Suprapubic skin (tissue), 4 donors: ENCODE measurements around the gene MKLN1. TPM values are rescaled to one million over a fixed set of nuclear protein-coding genes. Genes with fewer than 3 reads are reported as not detected.
"Not testable (repeated sequence)": the region's sequence is repeated elsewhere in the genome, so short reads cannot be mapped to it uniquely, and the experiment has no call there.

ENCODE experiments used
- DNase-seq, 2 donors: peaks; one replicate each; pipeline ENCODE4 v3.0.0-alpha.2; 2019; ENCODE audit warnings: low spot score in 2 of 2
- H3K27ac ChIP-seq: fragments of 200-600 bp; sonication (generic); one replicate; pipeline ENCODE4 v1.5.1; 2019
- H3K27me3 ChIP-seq: fragments of 200-600 bp; sonication (generic); one replicate; pipeline ENCODE4 v1.5.1; 2019
- H3K36me3 ChIP-seq: fragments of 200-600 bp; sonication (generic); one replicate; pipeline ENCODE4 v1.5.1; 2019
- H3K4me1 ChIP-seq: fragments of 200-600 bp; sonication (generic); one replicate; pipeline ENCODE4 v1.5.1; 2019
- H3K4me3 ChIP-seq: fragments of 200-600 bp; sonication (generic); one replicate; pipeline ENCODE4 v1.5.1; 2019; ENCODE audit warnings: mild to moderate bottlenecking
- H3K9me3 ChIP-seq: fragments of 200-600 bp; sonication (generic); one replicate; pipeline ENCODE4 v1.5.1; 2019
- EP300 ChIP-seq: sonication (generic); formaldehyde crosslinking; IDR thresholded peaks from one replicate; pipeline ENCODE4 v1.6.1; 2017; ENCODE audit warnings: antibody characterized with exemption
- POLR2A ChIP-seq, 2 donors: fragments of 450-650 bp; IDR thresholded peaks; one replicate each; pipeline ENCODE4 v1.6.1; 2017; ENCODE audit warnings: antibody characterized with exemption in 2 of 2, mild to moderate bottlenecking in 2 of 2, moderate library complexity in 2 of 2
- POLR2AphosphoS5 ChIP-seq, 3 donors: sonication (generic); formaldehyde crosslinking; IDR thresholded peaks; one replicate each; pipeline ENCODE4 v1.6.1; 2017; ENCODE audit warnings: antibody characterized with exemption in 3 of 3
- WGBS: methylation state at CpG from one replicate; pipeline ENCODE4 v1.1.5; 2018; 5-methylcytosine and 5-hydroxymethylcytosine counted together
- total RNA-seq, 4 donors: library from RNA; depleted of rRNA; stranded (reverse); fragments of >200 nt; gene quantifications; one replicate each; pipeline ENCODE4 v1.1.0, GENCODE V29; 2016
- TF ChIP-seq, protein P1 (sequence below), 2 donors: fragments of 200-600 bp in 1 of 2; fragments of 450-650 bp in 1 of 2; sonication (generic) in 1 of 2; IDR thresholded peaks; one replicate each; pipeline ENCODE4 v1.5.1; 2016 to 2019; ENCODE audit warnings: antibody characterized with exemption in 2 of 2, mild to moderate bottlenecking in 1 of 2, moderate library complexity in 1 of 2

MKLN1 gene
- total RNA-seq, 4 donors from 2014 or later, result 32.9 to 76.0 (median 39.9) TPM

- Histone ChIP-seq H3K27ac (no peak overlapping the region), H3K9me3 (no peaks in the 10 kb centered on the region), H3K27me3 (peaks cover 7% of the 10 kb centered on the region), H3K4me1 (peaks cover 15% of the 10 kb centered on the region), H3K4me3 (no peak overlapping the region), H3K36me3 (no peaks in the 10 kb centered on the region)
- TF ChIP-seq EP300 (no peak), POLR2A (IDR thresholded peaks at IDR 0.05) (no peak), POLR2AphosphoS5 (IDR thresholded peaks at IDR 0.05) (no peak)
- TF ChIP-seq, protein P1, sequence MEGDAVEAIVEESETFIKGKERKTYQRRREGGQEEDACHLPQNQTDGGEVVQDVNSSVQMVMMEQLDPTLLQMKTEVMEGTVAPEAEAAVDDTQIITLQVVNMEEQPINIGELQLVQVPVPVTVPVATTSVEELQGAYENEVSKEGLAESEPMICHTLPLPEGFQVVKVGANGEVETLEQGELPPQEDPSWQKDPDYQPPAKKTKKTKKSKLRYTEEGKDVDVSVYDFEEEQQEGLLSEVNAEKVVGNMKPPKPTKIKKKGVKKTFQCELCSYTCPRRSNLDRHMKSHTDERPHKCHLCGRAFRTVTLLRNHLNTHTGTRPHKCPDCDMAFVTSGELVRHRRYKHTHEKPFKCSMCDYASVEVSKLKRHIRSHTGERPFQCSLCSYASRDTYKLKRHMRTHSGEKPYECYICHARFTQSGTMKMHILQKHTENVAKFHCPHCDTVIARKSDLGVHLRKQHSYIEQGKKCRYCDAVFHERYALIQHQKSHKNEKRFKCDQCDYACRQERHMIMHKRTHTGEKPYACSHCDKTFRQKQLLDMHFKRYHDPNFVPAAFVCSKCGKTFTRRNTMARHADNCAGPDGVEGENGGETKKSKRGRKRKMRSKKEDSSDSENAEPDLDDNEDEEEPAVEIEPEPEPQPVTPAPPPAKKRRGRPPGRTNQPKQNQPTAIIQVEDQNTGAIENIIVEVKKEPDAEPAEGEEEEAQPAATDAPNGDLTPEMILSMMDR (IDR thresholded peaks at IDR 0.05), result no peak
- WGBS, result 77% methylated on average over 15 of the region's 15 CpGs
- no peak for DNase-seq
These were observed 184.3 kb downstream of the MKLN1 start for GRCh38 chr7:131511774-131512535.

DNA sequence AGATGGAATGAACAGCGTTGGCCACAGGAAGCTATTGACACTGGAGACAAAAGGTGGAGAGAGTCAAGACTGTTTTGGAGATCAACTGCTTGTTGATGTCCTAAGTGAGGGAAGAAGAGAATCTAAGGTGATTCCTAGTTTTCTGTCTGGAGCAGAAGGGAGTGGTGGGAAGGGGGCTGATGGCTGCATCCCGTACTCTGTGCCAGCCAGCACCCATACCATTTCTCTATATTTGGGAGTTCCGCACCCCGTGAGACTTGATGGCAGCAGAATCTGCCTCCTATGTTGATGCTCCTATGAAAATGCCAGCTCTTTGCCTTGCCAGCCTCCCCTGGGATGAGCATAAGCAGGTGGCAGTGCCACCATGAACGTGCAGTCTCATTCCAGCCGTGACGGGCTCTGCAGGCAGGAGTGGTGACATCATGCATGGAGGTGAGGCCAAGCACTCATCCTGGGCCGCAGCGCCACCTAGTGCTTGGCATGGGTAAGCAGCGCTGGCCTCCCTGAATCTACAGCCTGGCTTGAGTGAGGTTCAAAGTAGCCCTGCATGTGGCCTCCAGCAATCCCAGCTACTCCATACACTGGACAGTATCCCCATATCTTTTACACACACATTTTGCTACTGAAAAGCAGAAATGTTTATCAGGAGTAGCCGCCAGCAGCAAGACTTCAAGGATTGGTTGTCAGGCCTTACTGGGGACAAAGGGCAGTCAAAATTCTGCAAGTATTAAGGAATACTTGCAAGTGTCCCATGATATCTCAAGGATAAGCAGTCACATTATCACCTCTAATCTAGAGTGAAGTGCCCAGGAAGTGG, 185.8 kb downstream of the MKLN1 start:
- Histone ChIP-seq H3K27me3 (peaks cover 4% of the 10 kb centered on the region), H3K36me3 (no peaks in the 10 kb centered on the region), H3K4me3 (no peak overlapping the region), H3K27ac (no peak overlapping the region), H3K9me3 (no peaks in the 10 kb centered on the region), H3K4me1 (peaks cover 10% of the 10 kb centered on the region)
- TF ChIP-seq EP300, result no peak
- TF ChIP-seq, protein P1 (IDR thresholded peaks at IDR 0.05), result peak; percentile 85 to 98
- no peak for TF ChIP-seq POLR2AphosphoS5 (IDR thresholded peaks at IDR 0.05)
- peak; percentile 86 to 93 for DNase-seq
- 86% methylated on average over 5 of the region's 11 CpGs for WGBS

- not testable (repeated sequence) for H3K36me3 ChIP-seq, H3K4me3 ChIP-seq, H3K27ac ChIP-seq, H3K9me3 ChIP-seq, H3K27me3 ChIP-seq
- 83% methylated on average over 7 of the region's 7 CpGs for whole genome bisulfite sequencing
- peak in 1 of 2 donors; percentile 26 for DNase-seq
- H3K4me1 ChIP-seq, result peaks cover 10% of the 10 kb centered on the region
These were observed 187.8 kb downstream of the MKLN1 start for GRCh38 chr7:131515471-131515870.

GRCh38 chr7:131517218-131517923, 189.7 kb downstream of the MKLN1 start:
- no peak overlapping the region for H3K4me3 ChIP-seq
- no peak overlapping the region for H3K27ac ChIP-seq
- TF ChIP-seq, protein P1 (IDR thresholded peaks at IDR 0.05), result no peak
- no peak for TF ChIP-seq POLR2AphosphoS5 (IDR thresholded peaks at IDR 0.05)
- TF ChIP-seq EP300, result no peak
- TF ChIP-seq POLR2A (IDR thresholded peaks at IDR 0.05), result no peak
- DNase-seq, result peak in 1 of 2 donors; percentile 19
- H3K9me3 ChIP-seq, result no peaks in the 10 kb centered on the region
- H3K4me1 ChIP-seq, result peaks cover 10% of the 10 kb centered on the region
- no peaks in the 10 kb centered on the region for H3K27me3 ChIP-seq
- 90% methylated on average over 19 of the region's 19 CpGs for WGBS
- no peaks in the 10 kb centered on the region for H3K36me3 ChIP-seq

- no peak overlapping the region for H3K27ac ChIP-seq
- peak in 1 of 2 donors; percentile 36 for DNase-seq
These were observed 190.9 kb downstream of the MKLN1 start for GRCh38 chr7:131518626-131519025.

More at GRCh38 chr7:131518626-131519025, 190.9 kb downstream of the MKLN1 start:
- H3K4me1 ChIP-seq, result peaks cover 2% of the 10 kb centered on the region
- TF ChIP-seq POLR2AphosphoS5 (IDR thresholded peaks at IDR 0.05) (no peak), POLR2A (IDR thresholded peaks at IDR 0.05) (no peak), EP300 (no peak)
- TF ChIP-seq, protein P1 (IDR thresholded peaks at IDR 0.05), result no peak
- no peaks in the 10 kb centered on the region for H3K27me3 ChIP-seq
- 85% methylated on average over 11 of the region's 11 CpGs for WGBS
- H3K36me3 ChIP-seq, result no peaks in the 10 kb centered on the region
- no peak overlapping the region for H3K4me3 ChIP-seq
- no peaks in the 10 kb centered on the region for H3K9me3 ChIP-seq
